ENCODE results near the gene CYP27B1.
A peak's percentile ranks its signal among the peaks of the same experiment; 100 is the strongest.

Gene CYP27B1, protein sequence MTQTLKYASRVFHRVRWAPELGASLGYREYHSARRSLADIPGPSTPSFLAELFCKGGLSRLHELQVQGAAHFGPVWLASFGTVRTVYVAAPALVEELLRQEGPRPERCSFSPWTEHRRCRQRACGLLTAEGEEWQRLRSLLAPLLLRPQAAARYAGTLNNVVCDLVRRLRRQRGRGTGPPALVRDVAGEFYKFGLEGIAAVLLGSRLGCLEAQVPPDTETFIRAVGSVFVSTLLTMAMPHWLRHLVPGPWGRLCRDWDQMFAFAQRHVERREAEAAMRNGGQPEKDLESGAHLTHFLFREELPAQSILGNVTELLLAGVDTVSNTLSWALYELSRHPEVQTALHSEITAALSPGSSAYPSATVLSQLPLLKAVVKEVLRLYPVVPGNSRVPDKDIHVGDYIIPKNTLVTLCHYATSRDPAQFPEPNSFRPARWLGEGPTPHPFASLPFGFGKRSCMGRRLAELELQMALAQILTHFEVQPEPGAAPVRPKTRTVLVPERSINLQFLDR

DNA sequence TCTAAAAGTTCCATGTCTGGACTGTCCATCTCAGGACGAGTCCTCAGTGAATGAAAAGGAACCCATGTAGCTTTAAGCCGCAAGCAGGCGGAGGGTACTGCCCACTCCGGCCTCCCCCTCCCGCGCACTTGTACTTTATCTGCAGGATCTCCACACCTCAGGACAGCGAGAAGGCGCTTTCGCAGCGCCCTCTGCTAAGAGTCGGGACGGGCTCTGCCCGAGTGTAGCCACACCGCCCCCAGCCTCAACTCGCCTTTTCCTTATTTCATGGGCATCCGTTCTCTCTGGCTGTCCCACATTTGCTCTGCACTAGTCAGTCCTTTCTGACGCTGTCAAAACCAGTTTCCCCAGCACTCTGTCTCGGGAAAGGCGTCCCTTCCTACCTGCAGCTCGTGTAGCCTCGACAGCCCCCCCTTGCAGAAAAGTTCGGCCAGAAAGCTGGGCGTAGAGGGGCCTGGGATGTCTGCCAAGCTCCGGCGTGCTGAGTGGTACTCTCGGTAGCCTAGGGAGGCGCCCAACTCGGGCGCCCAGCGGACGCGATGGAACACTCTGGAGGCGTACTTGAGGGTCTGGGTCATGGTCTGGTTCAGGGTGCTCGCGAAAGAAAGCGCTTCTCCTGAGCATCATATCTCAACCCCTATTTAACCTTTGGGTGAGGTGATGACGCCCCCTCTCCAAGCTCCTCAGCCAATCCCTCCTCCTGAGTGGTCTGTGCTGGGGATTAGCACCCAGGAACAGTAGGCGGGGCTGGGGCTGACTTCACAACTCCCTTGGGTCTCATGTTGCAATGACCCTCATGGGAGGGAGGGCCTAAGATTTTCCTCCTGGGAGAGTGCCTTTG is at the start of gene CYP27B1:
Gene CYP27B1 (minus strand): TSS at position 615 of the 841 bp plus-strand sequence. CDS start 37 bp downstream, at position 578.
- Mint-ChIP-seq H3K36me3 (no peaks in the 10 kb centered on the region), H3K27ac (no peak within 1 kb of the TSS), H3K4me3 (peak within 1 kb of the TSS; percentile 84), H3K9me3 (no peaks in the 10 kb centered on the region), H3K4me1 (peaks cover 26% of the 10 kb centered on the region), H3K27me3 (peaks cover 8% of the 10 kb centered on the region)
- ATAC-seq (ENCODE audit: low read depth), result no peak
- DNase-seq (ENCODE audit: low spot score in 2 of 2), result no peak

- H3K4me3 Mint-ChIP-seq, result no peak overlapping the region
- H3K27ac Mint-ChIP-seq, result no peak overlapping the region
- DNase-seq (ENCODE audit: low spot score in 2 of 2) (no peak), ATAC-seq (ENCODE audit: low read depth) (no peak)
- no peaks in the 10 kb centered on the region for H3K27me3 Mint-ChIP-seq
- no peaks in the 10 kb centered on the region for H3K9me3 Mint-ChIP-seq
- H3K36me3 Mint-ChIP-seq, result peaks cover 7% of the 10 kb centered on the region
- peaks cover 3% of the 10 kb centered on the region for H3K4me1 Mint-ChIP-seq
These were observed 49.4 kb upstream of the CYP27B1 start for GRCh38 chr12:57816001-57816854.

DNA sequence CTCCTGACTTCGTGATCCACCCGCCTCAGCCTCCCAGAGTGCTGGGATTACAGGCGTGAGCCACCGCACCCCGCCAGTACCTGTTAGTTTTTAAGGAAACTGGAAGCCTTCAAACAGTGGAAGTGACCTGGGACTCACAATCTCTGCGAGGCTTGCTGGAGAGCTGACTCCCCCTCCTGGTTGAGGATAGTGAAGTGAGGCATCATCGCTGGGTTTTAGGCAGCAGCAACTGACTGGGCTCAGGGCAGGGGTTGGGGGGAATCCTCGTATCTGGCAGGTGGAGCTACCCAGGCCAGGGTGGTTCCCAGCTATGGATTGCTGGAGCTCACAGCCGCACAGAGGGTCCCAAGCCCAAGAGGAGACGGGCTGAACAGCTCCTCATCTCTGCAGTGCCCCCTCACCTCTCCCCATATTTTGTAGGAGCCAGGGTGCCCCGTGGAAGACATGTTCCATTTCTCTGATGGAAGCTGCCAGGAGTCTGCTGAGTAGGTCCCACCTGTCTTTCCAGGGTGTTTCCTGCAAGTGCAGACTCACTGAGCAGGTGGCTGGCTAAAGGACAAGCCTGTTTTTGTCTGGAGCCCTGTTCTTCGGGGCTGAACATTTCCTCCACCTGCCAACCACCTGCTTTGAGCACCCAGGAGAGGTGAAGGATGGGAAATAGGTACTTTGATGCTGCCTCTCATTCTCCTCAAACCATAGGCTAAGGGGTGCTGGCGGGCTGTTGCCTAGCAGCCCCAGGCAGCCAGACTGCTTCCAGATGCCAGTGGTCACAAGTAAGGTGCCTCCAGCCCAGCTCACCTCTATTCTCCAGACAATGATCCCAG is 48.5 kb upstream of the CYP27B1 start:
- Mint-ChIP-seq H3K27me3 (no peaks in the 10 kb centered on the region), H3K4me1 (peaks cover 3% of the 10 kb centered on the region), H3K27ac (no peak overlapping the region), H3K9me3 (no peaks in the 10 kb centered on the region), H3K36me3 (peaks cover 1% of the 10 kb centered on the region), H3K4me3 (no peak overlapping the region)
- ATAC-seq (ENCODE audit: low read depth), result no peak
- DNase-seq (ENCODE audit: low spot score in 2 of 2), result no peak

GRCh38 chr12:57813971-57814772 is 47.3 kb upstream of the CYP27B1 start:
- Mint-ChIP-seq H3K27ac (no peak overlapping the region), H3K9me3 (no peaks in the 10 kb centered on the region), H3K4me1 (peaks cover 3% of the 10 kb centered on the region), H3K36me3 (peaks cover 1% of the 10 kb centered on the region), H3K4me3 (no peak overlapping the region), H3K27me3 (no peaks in the 10 kb centered on the region)
- no peak for ATAC-seq (ENCODE audit: low read depth)
- no peak for DNase-seq (ENCODE audit: low spot score in 2 of 2)

- no peak for DNase-seq (ENCODE audit: low spot score in 2 of 2)
- Mint-ChIP-seq H3K4me1 (no peaks in the 10 kb centered on the region), H3K27ac (no peak overlapping the region), H3K9me3 (no peaks in the 10 kb centered on the region), H3K36me3 (peaks cover 1% of the 10 kb centered on the region), H3K27me3 (no peaks in the 10 kb centered on the region), H3K4me3 (no peak overlapping the region)
- ATAC-seq (ENCODE audit: low read depth), result no peak
These were observed 46.5 kb upstream of the CYP27B1 start for GRCh38 chr12:57813111-57813970.

- Mint-ChIP-seq H3K4me1 (no peaks in the 10 kb centered on the region), H3K4me3 (no peak overlapping the region), H3K27me3 (no peaks in the 10 kb centered on the region), H3K36me3 (peaks cover 1% of the 10 kb centered on the region), H3K9me3 (no peaks in the 10 kb centered on the region), H3K27ac (no peak overlapping the region)
- ATAC-seq (ENCODE audit: low read depth) (no peak), DNase-seq (ENCODE audit: low spot score in 2 of 2) (no peak)
These were observed 44.3 kb upstream of the CYP27B1 start for GRCh38 chr12:57811028-57811755.

DNA sequence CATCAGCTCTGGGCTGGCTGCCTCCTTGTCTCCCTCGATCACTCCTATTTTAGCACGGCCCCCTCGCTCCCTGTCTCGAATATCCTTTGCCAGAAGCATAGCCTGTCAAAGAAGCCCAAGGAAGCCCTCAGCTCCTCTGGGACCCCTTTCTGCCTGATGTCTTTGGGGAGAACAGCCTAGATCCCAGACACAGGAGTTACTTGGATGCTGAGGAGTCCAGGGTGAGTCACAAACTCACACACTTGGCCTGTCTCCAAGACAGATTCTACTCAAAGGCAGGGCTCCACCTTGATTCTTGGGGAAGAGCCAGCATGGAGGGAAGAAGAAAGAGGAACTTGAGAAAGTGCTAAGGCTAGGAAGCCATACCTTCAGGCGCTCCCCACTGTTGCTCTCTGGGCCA is 43.6 kb upstream of the CYP27B1 start:
- Mint-ChIP-seq H3K27ac (no peak overlapping the region), H3K4me1 (no peaks in the 10 kb centered on the region), H3K27me3 (no peaks in the 10 kb centered on the region), H3K36me3 (peaks cover 1% of the 10 kb centered on the region), H3K9me3 (no peaks in the 10 kb centered on the region), H3K4me3 (no peak overlapping the region)
- DNase-seq (ENCODE audit: low spot score in 2 of 2) (no peak), ATAC-seq (ENCODE audit: low read depth) (no peak)

- DNase-seq (ENCODE audit: low spot score in 2 of 2), result no peak
- no peak overlapping the region for H3K27ac Mint-ChIP-seq
- no peak overlapping the region for H3K4me3 Mint-ChIP-seq
- ATAC-seq (ENCODE audit: low read depth), result no peak
- no peaks in the 10 kb centered on the region for H3K9me3 Mint-ChIP-seq
- H3K27me3 Mint-ChIP-seq, result no peaks in the 10 kb centered on the region
- peaks cover 1% of the 10 kb centered on the region for H3K36me3 Mint-ChIP-seq
- no peaks in the 10 kb centered on the region for H3K4me1 Mint-ChIP-seq
These were observed 42.5 kb upstream of the CYP27B1 start for GRCh38 chr12:57809425-57809824.

- no peak for DNase-seq (ENCODE audit: low spot score in 2 of 2)
- Mint-ChIP-seq H3K36me3 (peaks cover 1% of the 10 kb centered on the region), H3K4me3 (no peak overlapping the region), H3K9me3 (no peaks in the 10 kb centered on the region), H3K4me1 (no peaks in the 10 kb centered on the region), H3K27me3 (no peaks in the 10 kb centered on the region), H3K27ac (no peak overlapping the region)
- ATAC-seq (ENCODE audit: low read depth), result no peak
These were observed 41.5 kb upstream of the CYP27B1 start for GRCh38 chr12:57808351-57808750.

- no peaks in the 10 kb centered on the region for H3K36me3 Mint-ChIP-seq
- no peaks in the 10 kb centered on the region for H3K4me1 Mint-ChIP-seq
- H3K27me3 Mint-ChIP-seq, result no peaks in the 10 kb centered on the region
- no peak overlapping the region for H3K4me3 Mint-ChIP-seq
- no peak for ATAC-seq (ENCODE audit: low read depth)
- H3K9me3 Mint-ChIP-seq, result no peaks in the 10 kb centered on the region
- H3K27ac Mint-ChIP-seq, result no peak overlapping the region
- no peak for DNase-seq (ENCODE audit: low spot score in 2 of 2)
These were observed 40.4 kb upstream of the CYP27B1 start for GRCh38 chr12:57807285-57807684.

GRCh38 chr12:57806677-57807076 is 39.8 kb upstream of the CYP27B1 start:
- no peaks in the 10 kb centered on the region for H3K4me1 Mint-ChIP-seq
- H3K36me3 Mint-ChIP-seq, result no peaks in the 10 kb centered on the region
- no peaks in the 10 kb centered on the region for H3K27me3 Mint-ChIP-seq

More at GRCh38 chr12:57806677-57807076, 39.8 kb upstream of the CYP27B1 start:
- Mint-ChIP-seq H3K4me3 (no peak overlapping the region), H3K27ac (no peak overlapping the region), H3K9me3 (no peaks in the 10 kb centered on the region)
- ATAC-seq (ENCODE audit: low read depth), result no peak
- no peak for DNase-seq (ENCODE audit: low spot score in 2 of 2)
